ENCODE measurements around the gene AFAP1. TPM values are rescaled to one million over a fixed set of nuclear protein-coding genes. Genes with fewer than 3 reads are reported as not detected.

Gene AFAP1
- polyA plus RNA-seq, 3 donors = not detected

DNA sequence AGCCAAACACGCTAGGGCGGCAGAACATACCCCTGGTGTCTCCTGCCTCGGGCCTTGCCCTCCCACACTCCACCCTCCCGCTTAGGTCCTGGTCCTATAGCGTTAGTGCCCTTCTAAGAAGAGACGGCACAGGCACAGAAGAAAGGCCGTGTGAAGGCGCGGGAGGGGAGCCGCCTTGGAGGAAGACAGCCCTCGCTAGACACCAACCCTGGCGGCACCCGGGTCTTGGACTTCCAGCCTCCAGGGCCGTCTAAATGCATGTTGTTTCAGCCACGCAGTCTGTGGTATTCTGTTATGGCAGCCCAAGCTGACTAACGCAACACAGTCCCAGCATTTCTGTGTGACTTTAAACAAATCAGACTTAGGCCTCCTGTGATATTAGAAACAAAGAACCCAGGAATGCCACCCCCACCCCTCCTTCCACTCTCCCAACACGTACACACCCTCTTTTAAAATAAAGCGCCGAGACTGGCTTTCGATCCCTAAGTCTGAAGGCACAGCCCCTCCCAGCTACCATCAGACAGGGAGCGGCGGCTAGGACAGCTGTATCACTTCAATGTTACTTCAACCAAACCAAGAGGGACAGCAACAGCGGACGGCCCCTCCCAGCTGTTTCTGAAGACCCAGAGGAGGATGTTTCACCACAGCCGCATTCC is 128.0 kb downstream of the AFAP1 start:
- H4K20me1 ChIP-seq (ENCODE audit: insufficient read depth, low read length) = no peaks in the 10 kb centered on the region
- H3K9me3 ChIP-seq (replicated peaks in 1 of 2; ENCODE audit: control insufficient read depth in 1 of 2, insufficient read depth in 1 of 2, low read length in 2 of 2) = no peaks in the 10 kb centered on the region
- H3K36me3 ChIP-seq (replicated peaks in 1 of 2; ENCODE audit: control insufficient read depth in 1 of 2, insufficient read depth in 2 of 2, low read length in 2 of 2) = no peaks in the 10 kb centered on the region
- Mint-ChIP-seq H3K9me3 (no peaks in the 10 kb centered on the region), H3K4me3 (no peak overlapping the region), H3K4me1 (peaks cover 7% of the 10 kb centered on the region), H3K36me3 (peaks cover 0 to 28% of the 10 kb centered on the region in 2 donors), H3K27ac (no peak overlapping the region), H3K27me3 (ENCODE audit: low read depth in 3 of 3) (peaks cover 5 to 17% (median 6%) of the 10 kb centered on the region in 3 donors)
- intact Hi-C loops (cut with micrococcal nuclease) = no loop called here
- H3K27ac ChIP-seq (ENCODE audit: low read depth in 1 of 2, low read length in 2 of 2) = no peak overlapping the region
- no peak overlapping the region for H3K4me2 ChIP-seq (replicated peaks; ENCODE audit: extremely low read depth, low read length, poor library complexity, severe bottlenecking)
- TF ChIP-seq, protein P1, sequence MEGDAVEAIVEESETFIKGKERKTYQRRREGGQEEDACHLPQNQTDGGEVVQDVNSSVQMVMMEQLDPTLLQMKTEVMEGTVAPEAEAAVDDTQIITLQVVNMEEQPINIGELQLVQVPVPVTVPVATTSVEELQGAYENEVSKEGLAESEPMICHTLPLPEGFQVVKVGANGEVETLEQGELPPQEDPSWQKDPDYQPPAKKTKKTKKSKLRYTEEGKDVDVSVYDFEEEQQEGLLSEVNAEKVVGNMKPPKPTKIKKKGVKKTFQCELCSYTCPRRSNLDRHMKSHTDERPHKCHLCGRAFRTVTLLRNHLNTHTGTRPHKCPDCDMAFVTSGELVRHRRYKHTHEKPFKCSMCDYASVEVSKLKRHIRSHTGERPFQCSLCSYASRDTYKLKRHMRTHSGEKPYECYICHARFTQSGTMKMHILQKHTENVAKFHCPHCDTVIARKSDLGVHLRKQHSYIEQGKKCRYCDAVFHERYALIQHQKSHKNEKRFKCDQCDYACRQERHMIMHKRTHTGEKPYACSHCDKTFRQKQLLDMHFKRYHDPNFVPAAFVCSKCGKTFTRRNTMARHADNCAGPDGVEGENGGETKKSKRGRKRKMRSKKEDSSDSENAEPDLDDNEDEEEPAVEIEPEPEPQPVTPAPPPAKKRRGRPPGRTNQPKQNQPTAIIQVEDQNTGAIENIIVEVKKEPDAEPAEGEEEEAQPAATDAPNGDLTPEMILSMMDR (IDR thresholded peaks at IDR 0.05) = no peak
- no peaks in the 10 kb centered on the region for H3K79me2 ChIP-seq (ENCODE audit: insufficient read depth, low read length)
- no peak for DNase-seq
- H3K4me1 ChIP-seq (ENCODE audit: control insufficient read depth in 1 of 2, insufficient read depth in 2 of 2, low read length in 2 of 2) = no peaks in the 10 kb centered on the region
- no peaks in the 10 kb centered on the region for H3K27me3 ChIP-seq (ENCODE audit: control insufficient read depth in 2 of 2, insufficient read depth in 2 of 2, low read length in 2 of 2)
- H2AFZ ChIP-seq (ENCODE audit: insufficient read depth, low read depth, low read length, poor library complexity, severe bottlenecking) = no peak overlapping the region
- no peak overlapping the region for H3K9ac ChIP-seq (ENCODE audit: insufficient read depth, low read length, poor library complexity, severe bottlenecking)
- no peak overlapping the region for H3K4me3 ChIP-seq (replicated peaks in 1 of 3; ENCODE audit: low read depth in 2 of 3, low read length in 3 of 3)
- 90% methylated on average over 25 of the region's 25 CpGs for WGBS (ENCODE audit: insufficient coverage)

DNA sequence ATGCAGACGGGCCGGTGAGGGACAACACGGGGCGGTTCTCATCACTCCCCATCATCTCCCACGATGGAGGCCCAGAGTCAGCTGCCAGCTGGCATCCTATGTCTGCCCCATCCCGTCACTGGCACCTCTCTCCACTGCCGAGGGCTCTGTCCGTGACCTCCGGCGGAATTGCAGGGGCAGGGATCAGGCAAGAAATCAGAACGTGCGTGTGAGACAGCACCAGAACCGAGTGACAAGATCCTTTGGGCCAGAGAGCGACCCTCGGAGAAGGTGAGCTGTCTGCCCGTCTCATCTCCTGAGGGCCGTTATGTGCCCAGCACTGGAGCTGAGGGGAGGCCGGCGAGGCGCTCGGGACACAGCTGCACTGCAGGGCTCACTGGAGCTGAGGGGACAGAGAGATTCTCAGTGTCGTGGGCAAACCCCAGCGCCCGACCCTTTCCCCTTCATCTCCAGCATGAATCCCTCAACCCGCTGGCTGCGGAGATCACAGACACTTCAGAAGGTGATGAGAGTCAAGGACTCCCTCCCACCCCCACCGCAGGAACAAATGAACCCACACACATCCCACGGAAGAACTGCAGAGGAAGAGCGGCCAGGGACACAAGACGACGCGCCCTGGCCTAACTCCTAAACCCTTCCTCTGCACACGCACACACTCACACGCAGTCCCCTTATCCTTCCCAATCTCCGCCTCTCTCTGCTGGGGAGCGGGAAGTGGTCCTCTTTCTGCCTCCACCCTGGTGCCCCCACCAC is 128.7 kb downstream of the AFAP1 start:
- no peak overlapping the region for H3K4me2 ChIP-seq (replicated peaks; ENCODE audit: extremely low read depth, low read length, poor library complexity, severe bottlenecking)
- H2AFZ ChIP-seq (ENCODE audit: insufficient read depth, low read depth, low read length, poor library complexity, severe bottlenecking) = no peak overlapping the region
- H3K4me1 ChIP-seq (ENCODE audit: control insufficient read depth in 1 of 2, insufficient read depth in 2 of 2, low read length in 2 of 2) = no peaks in the 10 kb centered on the region
- Mint-ChIP-seq H3K4me1 (peaks cover 7% of the 10 kb centered on the region), H3K9me3 (no peaks in the 10 kb centered on the region), H3K27ac (no peak overlapping the region), H3K27me3 (ENCODE audit: low read depth in 3 of 3) (peaks cover 5 to 15% (median 6%) of the 10 kb centered on the region in 3 donors), H3K4me3 (peak overlapping the region in 1 of 2 donors; percentile 37), H3K36me3 (peaks cover 0 to 28% of the 10 kb centered on the region in 2 donors)
- H3K79me2 ChIP-seq (ENCODE audit: insufficient read depth, low read length) = no peaks in the 10 kb centered on the region
- no peak overlapping the region for H3K4me3 ChIP-seq (replicated peaks in 1 of 3; ENCODE audit: low read depth in 2 of 3, low read length in 3 of 3)
- DNase-seq = no peak
- H4K20me1 ChIP-seq (ENCODE audit: insufficient read depth, low read length) = no peaks in the 10 kb centered on the region
- no peak overlapping the region for H3K9ac ChIP-seq (ENCODE audit: insufficient read depth, low read length, poor library complexity, severe bottlenecking)
- no peaks in the 10 kb centered on the region for H3K9me3 ChIP-seq (replicated peaks in 1 of 2; ENCODE audit: control insufficient read depth in 1 of 2, insufficient read depth in 1 of 2, low read length in 2 of 2)
- intact Hi-C loops (cut with micrococcal nuclease) = no loop called here
- 89% methylated on average over 29 of the region's 36 CpGs for WGBS (ENCODE audit: insufficient coverage)
- H3K27me3 ChIP-seq (ENCODE audit: control insufficient read depth in 2 of 2, insufficient read depth in 2 of 2, low read length in 2 of 2) = no peaks in the 10 kb centered on the region
- no peak overlapping the region for H3K27ac ChIP-seq (ENCODE audit: low read depth in 1 of 2, low read length in 2 of 2)
- TF ChIP-seq, protein P1 (IDR thresholded peaks at IDR 0.05) = no peak
- H3K36me3 ChIP-seq (replicated peaks in 1 of 2; ENCODE audit: control insufficient read depth in 1 of 2, insufficient read depth in 2 of 2, low read length in 2 of 2) = no peaks in the 10 kb centered on the region
